GM20000 (cell line): Measurements from ENCODE around the gene SUSD2.
"Not testable (repeated sequence)": the region's sequence is repeated elsewhere in the genome, so short reads cannot be mapped to it uniquely, and the experiment has no call there.

ENCODE experiments used
- DNase-seq: peaks from one replicate; pipeline ENCODE4 v3.0.0; 2012; ENCODE audit warnings: low spot score
- CTCF ChIP-seq: IDR thresholded peaks from 2 replicates; pipeline ENCODE4 v1.5.1; 2012; ENCODE audit warnings: mild to moderate bottlenecking, control low read depth; ENCODE audit errors: extremely low read depth, missing control alignments

SUSD2 gene

GRCh38 chr22:24181088-24181995 is at the start of gene SUSD2:
Gene SUSD2, plus strand, starts transcription at chr22:24181487. Its CDS starts 33 bp downstream, at chr22:24181520.
- no peak for TF ChIP-seq CTCF
- no peak for DNase-seq

GRCh38 chr22:24133187-24133965 is 47.9 kb upstream of the SUSD2 start:
- TF ChIP-seq CTCF, result peak; percentile 9
- DNase-seq, result no peak

GRCh38 chr22:24134090-24134846 is 47.0 kb upstream of the SUSD2 start:
- DNase-seq, result no peak
- no peak for TF ChIP-seq CTCF

GRCh38 chr22:24136533-24136932 is 44.8 kb upstream of the SUSD2 start:
- not testable (repeated sequence) for DNase-seq

GRCh38 chr22:24137595-24137994 is 43.7 kb upstream of the SUSD2 start:
- no peak for DNase-seq
- no peak for TF ChIP-seq CTCF

GRCh38 chr22:24138649-24139420 is 42.5 kb upstream of the SUSD2 start:
- no peak for TF ChIP-seq CTCF
- no peak for DNase-seq

- TF ChIP-seq CTCF, result no peak
Measured at GRCh38 chr22:24140357-24140756, 40.9 kb upstream of the SUSD2 start.

More at GRCh38 chr22:24140357-24140756, 40.9 kb upstream of the SUSD2 start:
- DNase-seq, result no peak
